Activated CD4-positive, alpha-beta T cell treated with anti-CD3 and anti-CD28 coated beads, Interleukin-2, Interleukin-4, amounts not matched to agents 100 ng/mL and 50 ng/mL, durations not matched to agents 16 hours and 8 hours (primary cell): ENCODE data around the gene OSER1.
"Not testable (repeated sequence)": the region's sequence is repeated elsewhere in the genome, so short reads cannot be mapped to it uniquely, and the experiment has no call there.

Source experiments
- DNase-seq: peaks from one replicate; pipeline ENCODE4 v3.0.0-alpha.2; 2020; ENCODE audit warnings: low spot score

Gene OSER1

DNA sequence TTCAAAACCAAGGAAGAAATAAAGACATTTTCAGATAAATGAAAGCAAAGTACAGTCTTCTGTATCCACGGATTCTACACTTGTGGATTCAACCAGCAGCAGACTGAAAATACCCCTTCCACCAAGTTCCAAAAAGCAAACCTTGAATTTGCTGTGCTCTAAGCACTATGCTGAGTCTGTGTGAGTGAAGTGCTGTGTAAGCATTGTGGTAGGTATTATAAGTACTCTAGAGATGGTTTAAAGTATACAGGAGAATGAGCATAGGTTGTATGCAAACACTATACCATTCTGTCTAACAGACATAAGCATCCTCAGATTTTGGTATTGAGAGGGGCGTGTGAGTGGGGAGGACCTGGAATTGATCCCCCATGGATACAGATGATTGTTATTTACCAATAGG, 9.6 kb downstream of the OSER1 start:
- DNase-seq = no peak

DNA sequence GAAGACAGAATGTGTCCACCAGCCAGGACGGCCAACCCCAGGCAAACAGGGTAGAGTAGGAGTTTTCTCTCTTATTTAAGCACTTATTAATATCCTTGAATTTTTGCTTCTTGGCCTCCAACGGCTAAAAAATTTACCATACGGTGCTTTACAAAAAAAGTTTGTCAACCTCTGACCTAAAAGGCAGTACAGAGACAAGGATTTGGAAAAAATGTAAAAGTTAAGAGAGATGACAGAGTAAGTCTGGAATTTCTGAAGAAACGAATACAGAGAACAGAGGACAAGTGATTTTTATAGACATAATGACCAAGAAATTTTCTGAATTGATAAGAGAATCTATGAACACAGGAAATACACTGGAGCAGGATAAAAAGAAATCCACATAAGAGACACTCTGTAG, 10.2 kb downstream of the OSER1 start:
- DNase-seq = no peak

DNA sequence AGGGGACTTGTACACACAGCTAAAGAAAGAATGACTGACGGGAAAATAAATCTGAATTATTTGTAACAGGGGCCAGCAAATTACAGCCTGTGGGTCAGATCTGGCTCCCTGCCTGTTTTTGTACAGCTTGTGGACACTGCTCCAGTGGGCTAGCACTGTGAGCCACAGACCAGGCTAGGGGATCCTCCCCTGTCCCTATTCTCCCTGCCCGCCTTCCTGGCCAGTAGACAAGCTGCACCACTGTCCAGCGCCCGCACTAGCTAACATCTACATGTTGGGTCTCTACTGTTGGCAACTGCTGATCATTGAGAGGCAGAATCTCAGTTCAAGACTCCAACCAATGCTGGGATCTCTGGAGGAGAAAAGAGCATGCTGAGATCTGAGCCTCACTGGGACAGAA, 10.7 kb downstream of the OSER1 start:
- no peak for DNase-seq

DNA sequence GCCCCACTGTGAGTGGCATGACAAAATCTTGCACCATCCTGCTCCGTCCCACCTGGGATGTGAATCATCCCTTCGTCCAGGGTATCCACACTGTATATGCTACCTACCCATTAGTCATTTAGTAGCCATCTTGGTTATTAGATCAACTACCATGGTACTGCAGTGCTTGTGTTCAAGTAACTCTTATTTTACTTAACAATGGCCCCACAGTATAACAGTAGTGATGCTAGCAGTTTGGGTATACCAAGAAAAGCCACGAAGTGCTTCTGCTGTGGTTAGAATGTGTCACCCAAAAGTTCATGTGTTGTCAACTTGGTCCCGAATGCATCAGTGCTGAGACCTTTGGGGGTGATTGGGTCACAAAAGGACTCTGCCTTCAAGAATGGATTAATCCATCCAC, 11.7 kb downstream of the OSER1 start:
- DNase-seq = peak; percentile 71

DNA sequence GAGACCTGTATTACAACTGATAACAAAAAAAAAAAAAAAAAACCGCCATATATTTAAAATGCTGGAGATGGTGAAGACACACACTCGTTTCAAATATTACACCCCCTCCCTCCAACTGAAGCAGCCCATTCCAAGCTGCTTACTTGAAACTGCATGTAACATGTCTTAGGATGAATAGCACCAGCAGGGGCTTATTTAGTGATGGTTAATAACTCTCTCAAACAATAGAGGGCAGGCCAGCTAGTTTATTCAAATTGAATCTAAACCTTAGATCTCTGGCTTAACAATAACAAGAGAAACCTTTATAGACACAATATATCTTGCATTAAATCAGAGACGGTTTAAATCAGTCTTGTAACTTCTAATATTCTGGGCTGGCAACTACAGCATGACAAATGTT, 14.3 kb downstream of the OSER1 start:
- no peak for DNase-seq

DNA sequence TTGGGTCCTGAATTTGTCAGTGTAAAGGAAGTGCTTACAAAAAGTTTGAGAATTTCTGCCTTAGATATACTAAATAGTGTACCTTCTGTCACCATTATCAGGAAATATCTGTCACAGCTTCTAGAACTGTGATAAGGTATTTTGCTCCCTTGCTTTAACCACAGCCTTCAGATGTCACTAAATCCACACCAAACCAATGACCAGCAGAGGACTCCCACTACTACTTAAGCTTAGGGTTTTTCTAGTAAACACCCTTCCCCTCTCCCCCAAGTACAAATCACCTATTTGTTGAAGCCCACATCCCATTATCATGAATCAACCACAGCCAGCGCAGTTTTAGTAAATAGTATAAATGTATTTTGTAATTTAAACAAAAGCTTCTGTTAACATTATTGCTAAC, 15.0 kb downstream of the OSER1 start:
- DNase-seq = no peak

DNA sequence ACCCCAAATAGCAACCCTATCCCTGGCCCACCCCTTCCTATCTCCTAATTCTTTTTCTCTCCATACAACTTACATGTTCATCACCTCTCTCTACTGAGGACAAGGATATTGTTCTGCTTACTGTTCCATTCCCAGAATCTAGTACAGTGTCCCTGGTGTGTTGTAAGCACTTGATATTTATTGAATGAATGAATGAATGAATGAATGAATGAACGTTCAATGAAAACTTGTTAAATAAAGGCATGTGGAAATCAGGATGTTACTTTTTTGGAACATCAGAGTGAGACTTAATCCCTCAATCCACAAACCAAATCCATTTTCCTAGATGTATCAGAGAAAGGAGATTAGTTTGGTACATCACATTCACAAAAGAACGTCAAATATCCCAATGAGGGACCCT, 16.8 kb downstream of the OSER1 start:
- DNase-seq = no peak

DNA sequence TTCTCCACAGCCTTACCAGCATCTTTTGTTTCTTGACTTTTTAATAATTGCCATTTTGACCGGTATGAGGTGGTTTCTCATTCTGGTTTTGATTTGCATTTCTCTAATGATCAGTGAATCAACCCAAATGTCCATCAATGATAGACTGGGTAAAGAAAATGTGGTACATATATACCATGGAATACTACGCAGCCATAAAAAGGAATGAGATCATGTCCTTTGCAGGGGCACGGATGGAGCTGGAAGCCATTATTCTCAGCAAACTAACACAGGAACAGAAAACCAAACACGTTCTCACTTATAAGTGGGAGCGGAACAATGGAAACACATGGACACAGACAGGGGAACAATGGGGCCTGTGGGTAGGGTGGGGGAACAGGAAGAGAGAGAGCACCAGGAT, 18.9 kb downstream of the OSER1 start:
- DNase-seq = not testable (repeated sequence)

DNA sequence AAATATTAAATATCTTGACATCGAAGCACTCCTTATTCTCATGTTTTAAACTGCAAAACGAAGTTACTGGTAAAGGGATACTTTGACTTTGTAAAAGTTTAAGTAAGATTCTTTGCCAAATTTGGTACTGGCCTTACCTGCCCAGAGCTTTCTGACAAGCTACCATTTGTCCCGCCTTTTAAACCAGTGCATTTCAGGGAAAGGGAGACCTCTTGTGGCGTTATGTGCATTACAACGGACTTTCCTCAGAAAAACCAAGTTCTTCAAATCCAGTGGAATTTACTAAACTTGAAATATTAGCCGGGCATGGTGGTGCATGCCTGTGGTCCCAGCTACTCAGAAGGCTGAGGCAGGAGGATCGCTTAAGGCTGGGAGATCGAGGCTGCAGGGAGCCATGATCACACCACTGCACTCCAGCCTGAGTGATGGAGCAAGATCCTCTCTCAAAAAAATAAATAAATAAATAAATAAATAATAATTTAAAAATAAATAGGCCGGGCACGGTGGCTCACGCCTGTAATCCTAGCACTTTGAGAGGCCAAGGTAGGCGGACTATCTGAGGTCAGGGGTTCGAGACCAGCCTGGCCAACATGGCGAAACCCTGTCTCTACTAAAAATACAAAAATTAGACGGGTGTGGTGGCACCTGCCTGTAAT, 20.2 kb downstream of the OSER1 start:
- peak; percentile 63 for DNase-seq

DNA sequence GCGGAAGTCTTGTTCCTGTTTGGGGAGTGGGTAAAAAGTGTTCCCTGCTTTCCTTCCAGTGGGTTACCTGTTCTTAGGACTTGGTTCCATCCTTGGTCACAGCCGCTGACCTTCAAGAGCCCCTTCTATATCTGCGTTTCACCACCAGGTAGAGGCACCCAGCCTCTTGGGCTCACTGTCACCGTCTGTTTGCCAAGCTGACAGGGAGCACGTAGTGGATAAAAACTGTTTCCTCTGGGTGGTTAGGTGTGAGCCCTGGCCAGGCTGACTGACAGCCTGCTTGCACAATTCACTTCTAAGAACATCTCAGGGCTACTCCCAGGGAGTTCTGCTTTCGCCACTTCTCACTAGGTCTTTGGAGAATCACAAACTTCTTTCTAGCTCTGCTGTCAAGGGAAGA, 21.8 kb downstream of the OSER1 start:
- no peak for DNase-seq

DNA sequence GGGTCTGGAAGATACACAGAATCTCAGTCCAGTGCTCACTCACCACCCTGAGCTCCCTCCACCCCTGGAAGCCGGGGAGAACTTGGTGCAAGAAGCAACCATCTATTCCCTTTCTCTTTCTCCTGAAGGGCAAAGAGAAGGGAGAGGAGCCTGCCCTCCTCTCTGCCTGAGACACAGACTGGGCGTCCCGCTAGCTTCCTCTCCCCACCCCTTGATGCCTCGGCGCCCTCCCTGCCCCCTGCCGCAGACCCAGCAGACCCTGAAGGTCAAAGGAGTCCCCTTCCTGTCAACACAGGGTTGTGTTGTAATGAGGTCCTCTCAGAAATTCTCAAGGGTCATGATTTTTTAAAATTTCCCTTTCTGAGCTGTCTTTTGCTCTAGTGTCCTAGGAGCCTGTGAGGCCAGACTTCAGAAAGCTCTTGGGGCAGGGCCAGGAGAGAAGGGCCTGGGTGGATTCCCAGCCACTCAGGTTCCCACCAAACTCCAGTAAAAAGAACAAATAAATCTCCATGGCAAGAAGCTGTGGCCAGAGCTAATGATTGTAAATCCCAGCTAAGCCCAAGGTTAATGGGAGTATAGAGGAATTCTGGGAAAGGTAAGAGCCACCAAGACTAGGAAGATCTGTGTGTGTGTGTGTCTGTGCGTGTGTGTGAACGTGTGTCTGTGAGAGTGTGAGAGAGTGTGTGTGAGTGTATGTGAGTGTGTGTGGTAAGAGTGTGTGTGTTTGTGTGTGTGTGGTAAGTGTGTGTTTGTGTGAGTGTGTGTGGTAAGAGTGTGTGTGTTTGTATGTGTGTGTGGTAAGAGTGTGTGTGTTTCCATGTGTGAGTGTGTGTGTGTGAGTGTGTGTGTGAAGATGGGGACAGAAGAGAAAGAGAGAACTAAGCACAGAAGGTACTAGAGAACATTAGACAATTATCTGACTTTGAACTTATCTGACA, 22.5 kb downstream of the OSER1 start:
- no peak for DNase-seq

DNA sequence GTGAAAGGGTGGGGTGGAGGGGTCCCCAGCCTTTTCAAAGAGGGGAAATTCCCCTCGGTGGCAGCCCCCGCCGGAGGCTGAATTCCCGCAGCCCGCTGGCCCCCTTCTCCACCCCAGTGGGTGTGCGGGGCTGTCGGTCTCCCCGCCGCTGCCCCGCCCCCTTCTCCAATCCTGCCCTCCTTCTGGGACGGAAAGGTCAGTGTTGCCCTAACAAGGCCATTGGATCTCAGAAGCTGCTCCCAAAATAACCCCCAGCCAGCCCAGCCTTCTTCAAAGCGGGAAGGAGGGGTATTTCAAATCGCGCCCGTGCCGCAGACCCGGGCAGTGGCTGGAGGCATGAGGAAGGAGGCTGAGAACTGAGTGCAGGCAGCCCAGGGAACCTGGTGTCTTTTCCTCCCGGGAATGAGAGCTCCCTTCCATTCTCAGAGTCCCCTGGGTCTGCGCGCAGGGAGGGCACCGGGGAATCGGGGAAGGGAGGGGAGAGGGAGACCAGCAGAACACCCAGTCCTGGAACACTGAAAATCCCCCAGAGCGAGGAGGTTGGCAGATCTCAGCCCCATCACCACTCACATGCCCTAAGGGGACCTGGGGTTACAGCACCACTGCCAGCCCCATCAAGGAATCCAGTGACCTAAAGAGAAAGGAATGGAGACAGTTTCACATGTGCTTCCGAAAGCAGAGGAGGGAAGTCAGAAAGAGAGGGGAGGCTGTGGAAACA, 23.4 kb downstream of the OSER1 start, which contains the start of gene JPH2:
Gene JPH2 (minus strand): TSS at position 135 of the 718 bp plus-strand sequence. CDS start 483 bp downstream, outside the sequence.
- no peak for DNase-seq

DNA sequence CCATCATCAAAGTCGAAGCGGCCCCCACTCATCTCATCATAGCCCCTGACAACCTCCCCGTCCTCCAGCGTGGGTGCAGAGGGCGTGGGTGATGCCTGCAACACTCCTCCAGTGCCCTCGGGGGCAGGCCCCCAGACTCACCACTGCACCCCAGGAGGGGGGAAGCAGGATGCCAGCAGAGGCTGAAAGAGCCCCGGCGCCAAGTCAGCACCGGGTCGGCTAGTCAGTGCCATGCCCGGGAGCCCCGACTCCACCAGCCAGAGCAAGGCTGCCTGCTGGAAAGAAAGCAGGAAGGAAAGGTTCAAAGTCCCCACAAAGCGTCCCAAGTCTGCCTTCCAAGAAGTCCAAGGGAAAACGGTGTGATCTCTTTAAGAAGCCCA, 23.9 kb downstream of the OSER1 start:
- no peak for DNase-seq

DNA sequence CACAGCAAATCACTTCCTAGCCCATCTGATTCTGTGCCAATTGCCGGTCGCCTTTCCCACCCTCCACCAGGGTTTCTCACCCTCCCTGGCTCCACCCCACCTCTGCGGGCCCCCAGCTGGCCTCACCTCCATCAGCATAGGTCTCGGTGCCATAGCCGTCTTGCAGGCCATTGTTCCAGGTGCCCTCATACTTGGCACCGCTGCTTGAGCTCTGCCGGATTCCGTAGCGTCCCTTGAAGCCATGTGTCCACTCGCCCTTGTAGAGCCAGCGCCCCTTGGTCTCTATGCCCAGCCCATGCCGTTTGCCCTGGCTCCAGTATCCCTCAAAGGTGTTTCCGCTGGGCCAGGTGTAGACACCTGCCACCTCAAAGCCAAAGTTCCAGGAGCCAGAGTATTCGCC, 24.4 kb downstream of the OSER1 start:
- no peak for DNase-seq

DNA sequence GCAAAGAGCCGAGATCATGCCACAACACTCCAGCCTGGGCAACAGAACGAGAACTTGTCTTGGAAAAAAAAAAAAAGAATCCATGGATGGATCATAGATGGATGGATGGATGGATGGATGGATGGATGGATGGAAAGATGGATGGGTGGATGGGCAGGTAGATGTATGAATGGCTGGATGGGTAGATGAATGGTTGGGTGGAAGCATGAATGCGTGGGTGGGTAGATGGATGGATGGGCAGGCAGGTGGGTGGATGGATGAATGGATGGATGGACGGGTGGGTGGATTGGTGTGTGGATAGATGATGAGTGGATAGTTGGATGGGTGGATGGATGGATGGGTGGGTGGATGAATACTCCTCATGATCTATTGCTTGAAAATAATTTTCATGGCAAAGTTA, 25.0 kb downstream of the OSER1 start:
- DNase-seq = no peak

DNA sequence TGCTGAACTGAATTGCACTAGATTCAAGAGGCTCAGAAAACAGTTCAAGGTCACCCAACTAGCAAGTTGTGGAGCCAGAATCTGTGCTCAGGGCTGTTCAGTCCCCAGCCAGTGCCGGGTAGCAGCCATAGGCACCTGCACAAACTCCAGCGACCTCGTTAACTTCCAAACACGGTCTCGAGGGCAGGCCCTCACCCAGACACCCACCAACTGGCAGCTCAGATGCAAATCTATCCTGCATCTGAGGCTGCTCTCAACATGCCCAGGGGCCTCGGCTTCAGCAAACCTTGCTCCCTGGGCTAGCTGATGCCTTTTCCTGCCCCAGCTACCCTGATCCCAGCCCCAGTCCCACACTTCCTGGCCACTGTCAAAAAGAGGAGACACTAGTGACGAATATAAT, 27.3 kb downstream of the OSER1 start:
- no peak for DNase-seq

DNA sequence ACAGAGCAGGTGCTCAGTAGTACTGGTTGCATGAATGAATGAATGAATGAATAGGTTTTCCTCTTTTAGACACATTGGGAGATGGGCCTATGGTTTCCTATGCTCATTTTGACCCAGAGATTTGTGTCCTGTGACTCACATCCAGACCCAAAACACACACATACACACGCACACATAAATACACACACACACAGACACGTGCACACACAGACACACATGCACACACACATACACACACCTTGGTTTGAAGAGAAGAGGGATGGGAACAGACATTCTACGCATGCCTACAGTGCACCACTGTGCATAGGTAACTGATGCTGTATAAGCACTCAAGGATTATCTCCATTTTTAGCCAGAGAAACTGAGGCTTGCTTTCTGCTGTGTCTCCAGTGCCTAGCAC, 27.7 kb downstream of the OSER1 start:
- DNase-seq = no peak

DNA sequence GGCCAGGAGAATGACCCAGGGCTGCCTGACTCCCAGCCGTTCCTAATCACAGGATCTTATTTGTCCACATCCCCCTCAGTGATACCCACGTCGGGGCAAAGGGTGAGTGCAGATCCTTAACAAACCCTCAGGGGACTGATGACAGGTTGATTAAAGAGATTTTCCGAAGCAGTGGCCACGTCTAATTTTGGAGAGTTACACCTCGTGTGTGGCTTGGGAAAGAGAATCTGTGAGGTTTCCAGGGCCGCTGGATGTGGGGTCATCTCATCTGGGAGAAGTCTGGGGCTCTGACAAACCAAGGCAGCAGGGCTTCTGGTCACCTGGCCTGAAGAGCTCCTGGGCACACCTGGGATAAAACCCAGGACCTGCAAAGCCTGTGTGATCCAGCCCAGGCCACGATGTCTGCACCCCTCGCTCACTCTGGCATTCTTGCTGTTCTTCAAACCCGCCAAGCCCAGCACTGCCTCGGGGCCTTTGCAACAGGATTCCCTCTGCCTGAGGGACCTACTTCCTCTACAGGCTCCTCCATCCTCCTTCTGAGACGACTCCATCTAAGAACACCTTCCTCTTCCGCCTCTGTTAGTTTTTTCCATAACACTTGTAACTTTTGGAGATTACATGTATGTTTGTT, 28.3 kb downstream of the OSER1 start:
- no peak for DNase-seq

DNA sequence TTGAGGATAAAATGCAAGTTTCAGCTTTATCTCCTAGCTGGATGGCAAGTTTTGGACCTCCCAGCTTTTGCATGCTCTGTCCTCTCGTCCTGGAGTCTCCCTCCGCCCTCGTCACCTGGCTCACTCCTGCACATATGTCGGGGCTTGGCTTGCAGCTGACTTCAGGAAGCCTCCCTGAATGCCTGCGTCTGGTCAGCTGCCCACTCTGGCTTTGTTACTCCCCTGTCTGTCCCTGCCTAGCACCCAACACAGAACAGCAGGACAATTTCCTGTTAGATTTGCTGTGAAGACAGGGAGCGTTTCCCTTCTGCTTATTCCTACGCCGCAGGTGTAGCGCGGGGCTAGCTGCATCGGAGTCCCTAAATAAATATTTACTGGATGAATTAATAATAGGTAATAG, 29.0 kb downstream of the OSER1 start:
- DNase-seq = no peak

DNA sequence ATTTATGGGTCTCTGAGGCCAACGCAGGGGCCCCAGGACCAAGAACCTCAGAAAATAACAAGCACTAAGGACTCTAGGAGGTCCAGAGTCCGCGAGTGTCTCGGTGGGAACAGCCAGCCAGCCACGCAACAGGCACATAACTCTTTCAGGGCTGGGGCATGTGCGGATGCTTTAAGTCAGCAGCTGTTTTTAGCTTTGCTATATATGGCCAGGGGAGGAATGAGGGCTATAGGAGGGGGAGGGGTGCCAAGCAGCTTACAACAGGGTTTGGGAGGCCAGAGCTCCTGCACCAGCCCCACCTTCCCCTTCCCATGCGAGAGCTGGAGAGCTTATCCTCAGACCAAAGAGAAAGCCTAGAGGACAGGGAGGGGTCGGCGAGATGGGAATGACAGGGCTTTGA, 29.8 kb downstream of the OSER1 start:
- no peak for DNase-seq

DNA sequence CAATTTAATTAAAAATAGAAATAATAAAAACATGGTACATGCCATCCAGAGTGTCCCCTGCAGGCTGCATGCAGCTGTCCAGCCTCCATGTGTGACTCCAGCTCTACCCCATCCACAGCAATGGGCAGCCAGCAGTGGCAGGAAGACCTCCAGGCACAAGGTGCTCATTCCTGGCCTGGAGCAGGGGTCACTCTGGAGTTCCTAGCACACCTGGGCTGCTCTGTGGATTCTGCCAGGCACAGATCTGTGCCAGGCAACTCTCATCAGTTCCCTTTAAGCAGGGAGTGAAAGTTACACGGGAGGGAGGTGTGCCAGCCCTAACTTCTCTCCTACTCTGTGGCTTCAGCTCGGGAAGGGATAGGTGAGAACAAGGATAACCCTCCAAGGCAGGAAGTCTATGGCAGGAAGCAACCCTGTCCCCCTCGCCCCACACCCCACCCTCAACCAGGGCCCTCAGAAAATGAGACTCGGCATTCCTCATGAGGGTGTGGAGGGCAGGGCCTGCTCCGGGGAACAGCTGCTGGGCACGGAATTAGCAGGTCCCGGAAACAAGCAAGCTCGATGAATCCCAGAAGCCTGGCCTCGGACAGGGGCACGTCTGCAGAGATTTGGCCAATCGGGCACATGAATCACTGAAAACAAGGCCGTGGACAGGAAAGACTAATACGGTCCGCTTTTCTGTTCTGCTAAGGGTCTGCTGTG, 33.6 kb downstream of the OSER1 start:
- no peak for DNase-seq
